Uterus (tissue), 2 donors: ENCODE data around the gene PARP1.

Experiments used
- CTCF ChIP-seq, 4 experiments: fragments of 200-600 bp in 2 of 4; fragments of 450-650 bp in 2 of 4; sonication (generic) in 2 of 4; IDR thresholded peaks; one replicate each; pipeline ENCODE4 v1.5.1; 2016 to 2019; ENCODE audit warnings: antibody characterized with exemption in 4 of 4, mild to moderate bottlenecking in 2 of 4, moderate library complexity in 1 of 4
- POLR2A ChIP-seq, 2 donors: fragments of 450-650 bp; IDR thresholded peaks; one replicate each; pipeline ENCODE4 v1.6.1; 2016; ENCODE audit warnings: antibody characterized with exemption in 2 of 2, mild to moderate bottlenecking in 1 of 2, moderate library complexity in 1 of 2

GRCh38 chr1:226440512-226440911 is 32.6 kb upstream of the PARP1 start:
- TF ChIP-seq POLR2A (IDR thresholded peaks at IDR 0.05) (no peak), CTCF (IDR thresholded peaks at IDR 0.05) (no peak)
